Cerebellar cortex (tissue), 1 donor: ENCODE measurements around the gene U2SURP.

ENCODE experiments used
- DNase-seq: peaks from one replicate; pipeline ENCODE4 v3.0.0-alpha.2; 2015; ENCODE audit warnings: low spot score

The U2SURP gene

DNA sequence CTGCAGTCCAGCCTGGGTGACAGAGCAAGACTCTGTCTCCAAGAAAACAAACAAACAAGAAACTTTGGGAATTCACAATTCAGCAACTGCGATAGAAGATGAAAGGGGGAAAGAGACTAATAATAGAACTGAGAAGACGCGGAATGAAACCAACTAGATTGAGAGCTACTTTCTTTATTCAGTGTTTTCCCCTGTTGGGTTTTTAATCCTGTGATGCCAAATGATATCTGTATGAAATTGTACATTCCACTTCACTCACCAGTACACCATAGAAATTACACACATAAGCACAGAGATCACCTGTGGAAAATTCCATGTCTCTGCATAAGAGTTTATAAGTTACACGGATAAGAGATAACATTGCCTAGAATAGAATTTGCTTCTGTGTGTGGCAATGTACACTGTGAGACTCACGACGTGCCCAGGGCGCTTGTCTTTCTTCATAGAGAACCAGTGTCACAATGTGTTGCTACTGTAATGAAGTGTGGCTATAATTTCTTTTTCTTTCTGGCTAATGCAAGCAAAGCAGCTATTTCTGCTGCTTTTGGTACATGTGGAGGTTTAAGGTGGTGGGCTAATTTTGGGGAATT lies 100.5 kb downstream of the U2SURP start:
- no peak for DNase-seq

DNA sequence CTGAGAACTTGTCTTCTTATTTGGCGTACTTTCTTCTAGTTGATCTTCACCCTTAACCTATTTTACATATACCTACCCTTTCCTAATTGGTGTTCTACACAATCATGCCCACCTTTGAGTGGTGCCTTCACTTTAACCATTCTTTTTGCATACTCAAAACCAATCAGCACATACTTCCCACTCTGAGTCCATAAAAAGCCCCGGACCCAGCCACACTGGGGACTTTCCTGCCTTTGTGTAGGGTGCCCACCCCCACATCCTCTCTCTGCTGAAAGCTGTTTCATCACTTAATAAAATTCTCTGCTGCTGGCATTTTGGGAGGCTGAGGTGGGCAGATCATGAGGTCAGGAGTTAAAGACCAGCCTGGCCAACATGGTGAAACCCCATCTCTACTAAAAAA lies 102.3 kb downstream of the U2SURP start:
- no peak for DNase-seq

DNA sequence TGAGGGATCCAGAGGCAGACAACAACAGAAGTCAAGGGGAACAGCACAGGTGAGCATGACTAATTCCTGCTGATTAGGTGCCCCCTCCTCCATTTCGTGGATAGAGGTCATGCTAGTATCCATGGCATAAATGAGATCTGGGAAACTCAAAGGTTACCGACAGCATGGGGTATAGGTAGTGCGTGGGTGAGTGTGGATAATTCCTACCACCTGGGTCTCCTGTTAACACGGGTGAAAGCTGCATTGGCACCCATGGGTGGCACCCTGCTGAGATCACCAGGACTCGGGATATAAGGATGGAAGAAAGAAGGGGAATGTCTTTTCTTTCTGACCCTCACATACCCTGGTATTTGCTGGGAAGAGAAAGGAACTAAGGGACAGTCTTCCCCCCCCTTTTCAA lies 103.8 kb downstream of the U2SURP start:
- no peak for DNase-seq

DNA sequence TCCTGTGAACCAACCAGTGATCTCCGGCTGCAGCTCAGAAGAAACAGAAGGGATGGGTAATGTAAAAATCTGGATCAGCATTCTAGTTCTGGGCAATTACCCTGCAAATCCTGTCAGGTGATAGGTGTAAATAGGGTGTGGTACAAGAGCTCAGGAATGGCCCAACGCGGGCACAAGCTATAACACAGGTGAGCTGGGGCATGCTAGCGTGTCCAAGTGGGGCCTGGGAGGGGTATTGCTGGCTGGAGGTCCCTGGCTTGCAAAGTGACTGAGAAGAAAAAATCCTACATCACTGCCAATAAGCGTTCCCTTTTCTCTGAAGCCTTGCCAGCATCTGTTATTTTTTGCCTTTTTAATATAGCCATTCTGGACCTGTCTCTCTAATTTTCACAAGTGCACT lies 108.5 kb downstream of the U2SURP start:
- no peak for DNase-seq
